Neutrophil (primary cell): Measurements from ENCODE around the gene GFPT2.
A peak's percentile ranks its signal among the peaks of the same experiment; 100 is the strongest.

Experiments used
- H3K27ac ChIP-seq: fragments of 200-600 bp; sonication (generic); 2 replicates; pipeline ENCODE4 v1.5.1; 2016; ENCODE audit warnings: mild to moderate bottlenecking, moderate library complexity
- H3K27me3 ChIP-seq: fragments of 200-600 bp; sonication (generic); 2 replicates; pipeline ENCODE4 v1.6.0; 2016; ENCODE audit warnings: mild to moderate bottlenecking
- H3K36me3 ChIP-seq: fragments of 200-600 bp; sonication (generic); 2 replicates; pipeline ENCODE4 v1.5.1; 2017
- H3K4me1 ChIP-seq, 2 experiments: fragments of 200-600 bp in 1 of 2; sonication (generic) in 1 of 2; 1 replicate in 1 of 2; 2 replicates in 1 of 2; pipeline versions ENCODE4 v1.5.1 to v1.6.1; 2013 to 2016; ENCODE audit warnings: low read depth in 1 of 2, low read length in 1 of 2, mild to moderate bottlenecking in 1 of 2, moderate library complexity in 1 of 2; ENCODE audit not compliant: control insufficient read depth in 1 of 2, insufficient read depth in 1 of 2
- H3K4me3 ChIP-seq, 2 experiments: fragments of 200-600 bp in 1 of 2; sonication (generic) in 1 of 2; 1 replicate in 1 of 2; 2 replicates in 1 of 2; pipeline ENCODE4 v1.5.1; 2013 to 2016; ENCODE audit warnings: low read depth in 1 of 2, low read length in 1 of 2, mild to moderate bottlenecking in 1 of 2, moderate library complexity in 1 of 2
- H3K9me3 ChIP-seq: fragments of 200-600 bp; sonication (generic); 2 replicates; pipeline ENCODE4 v1.5.1; 2016
- CTCF ChIP-seq: fragments of 200-600 bp; sonication (generic); IDR thresholded peaks from 2 replicates; pipeline ENCODE4 v1.5.1; 2016; ENCODE audit warnings: antibody characterized with exemption

The GFPT2 gene

GRCh38 chr5:180291943-180292831 lies 60.9 kb downstream of the GFPT2 start, which contains the start of gene MAPK9:
Gene MAPK9, minus strand, starts transcription at chr5:180292083. Its CDS starts 11,522 bp downstream, at chr5:180280561.
- peaks cover 8% of the 10 kb centered on the region for H3K27me3 ChIP-seq
- no peaks in the 10 kb centered on the region for H3K36me3 ChIP-seq
- peak within 1 kb of the TSS; percentile 80 to 95 for H3K4me3 ChIP-seq
- H3K27ac ChIP-seq: peak within 1 kb of the TSS; percentile 88
- H3K9me3 ChIP-seq: no peaks in the 10 kb centered on the region
- TF ChIP-seq CTCF: peak; percentile 40
- H3K4me1 ChIP-seq: peaks cover 42 to 47% of the 10 kb centered on the region in 2 experiments

GRCh38 chr5:180291234-180291940 lies 61.7 kb downstream of the GFPT2 start:
- Histone ChIP-seq H3K36me3 (peaks cover 2% of the 10 kb centered on the region), H3K9me3 (no peaks in the 10 kb centered on the region), H3K4me3 (peak overlapping the region; percentile 59 to 65), H3K4me1 (peaks cover 44 to 52% of the 10 kb centered on the region in 2 experiments), H3K27ac (peak overlapping the region; percentile 21), H3K27me3 (peaks cover 8% of the 10 kb centered on the region)
- TF ChIP-seq CTCF: no peak

- peaks cover 43 to 47% of the 10 kb centered on the region in 2 experiments for H3K4me1 ChIP-seq
- peaks cover 8% of the 10 kb centered on the region for H3K27me3 ChIP-seq
- H3K27ac ChIP-seq: no peak overlapping the region
- no peaks in the 10 kb centered on the region for H3K9me3 ChIP-seq
- TF ChIP-seq CTCF: no peak
- H3K4me3 ChIP-seq: peak overlapping the region in 1 of 2 experiments; percentile 65
- peaks cover 4% of the 10 kb centered on the region for H3K36me3 ChIP-seq
Measured at GRCh38 chr5:180290568-180291233, 62.4 kb downstream of the GFPT2 start.

- Histone ChIP-seq H3K4me3 (no peak overlapping the region), H3K9me3 (no peaks in the 10 kb centered on the region), H3K27ac (no peak overlapping the region), H3K4me1 (peaks cover 40 to 42% of the 10 kb centered on the region in 2 experiments), H3K36me3 (peaks cover 4% of the 10 kb centered on the region), H3K27me3 (peaks cover 8% of the 10 kb centered on the region)
- no peak for TF ChIP-seq CTCF
Measured at GRCh38 chr5:180289966-180290365, 63.2 kb downstream of the GFPT2 start.

GRCh38 chr5:180289433-180289832 lies 63.7 kb downstream of the GFPT2 start:
- no peak for TF ChIP-seq CTCF
- no peaks in the 10 kb centered on the region for H3K9me3 ChIP-seq

More at GRCh38 chr5:180289433-180289832, 63.7 kb downstream of the GFPT2 start:
- Histone ChIP-seq H3K27ac (no peak overlapping the region), H3K36me3 (peaks cover 4% of the 10 kb centered on the region), H3K4me1 (peaks cover 35 to 36% of the 10 kb centered on the region in 2 experiments), H3K4me3 (no peak overlapping the region), H3K27me3 (peaks cover 8% of the 10 kb centered on the region)
